ENCODE measurements around the gene TNFAIP8L1.

Gene TNFAIP8L1

GRCh38 chr19:4692251-4693077 lies 53.1 kb downstream of the TNFAIP8L1 start:
- no peak for TF ChIP-seq TEAD4 (IDR thresholded peaks at IDR 0.05)
- TF ChIP-seq MAX (IDR thresholded peaks at IDR 0.05), result no peak
- no peak for TF ChIP-seq FOXM1 (IDR thresholded peaks at IDR 0.05; ENCODE audit: borderline replicate concordance, low read depth)
- TF ChIP-seq CEBPB (IDR thresholded peaks at IDR 0.05), result no peak
- no peak for TF ChIP-seq YY1 (IDR thresholded peaks at IDR 0.05; ENCODE audit: low read depth)
- TF ChIP-seq TCF12 (IDR thresholded peaks at IDR 0.05; ENCODE audit: low read depth), result no peak
- TF ChIP-seq CREB1 (IDR thresholded peaks at IDR 0.05; ENCODE audit: low read depth), result no peak
- TF ChIP-seq EGR1 (IDR thresholded peaks at IDR 0.05), result no peak
- TF ChIP-seq NFIC (IDR thresholded peaks at IDR 0.05), result no peak

- no peak for TF ChIP-seq CREB1 (IDR thresholded peaks at IDR 0.05; ENCODE audit: low read depth)
- no peak for TF ChIP-seq TEAD4 (IDR thresholded peaks at IDR 0.05)
- TF ChIP-seq MAX (IDR thresholded peaks at IDR 0.05), result no peak
- TF ChIP-seq YY1 (IDR thresholded peaks at IDR 0.05; ENCODE audit: low read depth), result no peak
Measured at GRCh38 chr19:4693078-4693350, 53.7 kb downstream of the TNFAIP8L1 start.

- TF ChIP-seq EP300 (IDR thresholded peaks at IDR 0.05; ENCODE audit: borderline replicate concordance) (no peak), CEBPB (IDR thresholded peaks at IDR 0.05) (no peak), FOXM1 (IDR thresholded peaks at IDR 0.05; ENCODE audit: borderline replicate concordance, low read depth) (no peak), ZBTB7A (IDR thresholded peaks at IDR 0.05; ENCODE audit: low read depth) (no peak), EGR1 (IDR thresholded peaks at IDR 0.05) (no peak), TAF1 (IDR thresholded peaks at IDR 0.05; ENCODE audit: low read depth) (no peak), REST (IDR thresholded peaks at IDR 0.05; ENCODE audit: low read depth) (no peak), RAD21 (IDR thresholded peaks at IDR 0.05; ENCODE audit: low read depth) (no peak)
Measured at GRCh38 chr19:4693471-4694121, 54.3 kb downstream of the TNFAIP8L1 start.

- TF ChIP-seq REST (IDR thresholded peaks at IDR 0.05; ENCODE audit: low read depth) (no peak), RAD21 (IDR thresholded peaks at IDR 0.05; ENCODE audit: low read depth) (no peak), TEAD4 (IDR thresholded peaks at IDR 0.05) (no peak), EGR1 (IDR thresholded peaks at IDR 0.05) (no peak), FOXM1 (IDR thresholded peaks at IDR 0.05; ENCODE audit: borderline replicate concordance, low read depth) (no peak), MAX (IDR thresholded peaks at IDR 0.05) (no peak), CREB1 (IDR thresholded peaks at IDR 0.05; ENCODE audit: low read depth) (no peak), USF1 (IDR thresholded peaks at IDR 0.05) (peak; percentile 87), CEBPB (IDR thresholded peaks at IDR 0.05) (no peak), NFIC (IDR thresholded peaks at IDR 0.05) (peak; percentile 65)
Measured at GRCh38 chr19:4694211-4694987, 55.1 kb downstream of the TNFAIP8L1 start.

GRCh38 chr19:4695224-4695731 lies 56.0 kb downstream of the TNFAIP8L1 start:
- TF ChIP-seq CEBPB (IDR thresholded peaks at IDR 0.05), result no peak
- no peak for TF ChIP-seq TCF12 (IDR thresholded peaks at IDR 0.05; ENCODE audit: low read depth)
- no peak for TF ChIP-seq USF1 (IDR thresholded peaks at IDR 0.05)
- TF ChIP-seq ZBTB7A (IDR thresholded peaks at IDR 0.05; ENCODE audit: low read depth), result no peak
- TF ChIP-seq RAD21 (IDR thresholded peaks at IDR 0.05; ENCODE audit: low read depth), result no peak
- TF ChIP-seq EP300 (IDR thresholded peaks at IDR 0.05; ENCODE audit: borderline replicate concordance), result no peak
- no peak for TF ChIP-seq FOXM1 (IDR thresholded peaks at IDR 0.05; ENCODE audit: borderline replicate concordance, low read depth)
- TF ChIP-seq NFIC (IDR thresholded peaks at IDR 0.05), result no peak
- TF ChIP-seq EGR1 (IDR thresholded peaks at IDR 0.05), result no peak
- TF ChIP-seq CREB1 (IDR thresholded peaks at IDR 0.05; ENCODE audit: low read depth), result no peak
- no peak for TF ChIP-seq TAF1 (IDR thresholded peaks at IDR 0.05; ENCODE audit: low read depth)
- TF ChIP-seq YY1 (IDR thresholded peaks at IDR 0.05; ENCODE audit: low read depth), result no peak
- no peak for TF ChIP-seq REST (IDR thresholded peaks at IDR 0.05; ENCODE audit: low read depth)
- no peak for TF ChIP-seq MAX (IDR thresholded peaks at IDR 0.05)
- no peak for TF ChIP-seq TEAD4 (IDR thresholded peaks at IDR 0.05)

Data from Ishikawa (cell line).